ENCODE data around the gene TICRR.

GRCh38 chr15:89649013-89649625 lies 73.8 kb downstream of the TICRR start:
- no peak for TF ChIP-seq CTCF (IDR thresholded peaks at IDR 0.05 in 4 of 5, conservative IDR thresholded peaks at IDR 0.05 in 1 of 5)
- TF ChIP-seq POLR2A (IDR thresholded peaks at IDR 0.05): no peak
